HepG2 (cell line): ENCODE results near the gene RRP12. TPM values are rescaled to one million over a fixed set of nuclear protein-coding genes. Genes with fewer than 3 reads are reported as not detected.
A peak's percentile ranks its signal among the peaks of the same experiment; 100 is the strongest.

Source experiments
- ATF2 ChIP-seq: sonication (generic); formaldehyde crosslinking; IDR thresholded peaks from 2 replicates; pipeline ENCODE4 v1.4.0; 2020; ENCODE audit warnings: missing genetic modification reagents
- DNMT1 ChIP-seq: sonication (generic); formaldehyde crosslinking; IDR thresholded peaks from 2 replicates; pipeline ENCODE4 v1.5.1; 2020; ENCODE audit warnings: mild to moderate bottlenecking, missing genetic modification reagents
- ERF ChIP-seq: IDR thresholded peaks from 2 replicates; pipeline ENCODE4 v1.6.1; 2018; ENCODE audit warnings: missing biosample characterization, missing genetic modification reagents
- FIP1L1 ChIP-seq: fragments of 200-400 bp; formaldehyde crosslinking; IDR thresholded peaks from 2 replicates; pipeline ENCODE4 v1.6.1; 2018; ENCODE audit warnings: low read depth, mild to moderate bottlenecking, low read length, moderate library complexity, borderline replicate concordance; ENCODE audit not compliant: insufficient read depth
- KDM1A ChIP-seq: IDR thresholded peaks from 2 replicates; pipeline ENCODE4 v1.6.1; 2016; ENCODE audit warnings: missing compliant biosample characterization
- KDM5A ChIP-seq: fragments of 200-600 bp; sonication (generic); IDR thresholded peaks from 2 replicates; pipeline ENCODE4 v1.7.0; 2018; ENCODE audit warnings: antibody characterized with exemption, mild to moderate bottlenecking, low read length, borderline replicate concordance
- NFATC3 ChIP-seq: sonication (generic); formaldehyde crosslinking; IDR thresholded peaks from 2 replicates; pipeline ENCODE4 v1.5.1; 2020; ENCODE audit warnings: mild to moderate bottlenecking, missing genetic modification reagents
- NFRKB ChIP-seq: fragments of 450-650 bp; IDR thresholded peaks from 2 replicates; pipeline ENCODE4 v1.6.1; 2017
- NKX3-1 ChIP-seq: sonication (generic); formaldehyde crosslinking; IDR thresholded peaks from 2 replicates; pipeline ENCODE4 v1.5.0; 2020; ENCODE audit warnings: missing genetic modification reagents
- REL ChIP-seq: sonication (generic); formaldehyde crosslinking; conservative IDR thresholded peaks from 2 replicates; pipeline ENCODE4 v1.8.0; 2022; ENCODE audit warnings: mild to moderate bottlenecking, missing genetic modification reagents, moderate library complexity
- WIZ ChIP-seq: sonication (generic); formaldehyde crosslinking; IDR thresholded peaks from 2 replicates; pipeline ENCODE4 v1.5.1; 2020; ENCODE audit warnings: mild to moderate bottlenecking, missing genetic modification reagents
- ZBTB1 ChIP-seq: sonication (generic); formaldehyde crosslinking; IDR thresholded peaks from 2 replicates; pipeline ENCODE4 v1.4.0; 2020; ENCODE audit warnings: missing genetic modification reagents, borderline replicate concordance
- ZNF10 ChIP-seq: sonication (generic); formaldehyde crosslinking; IDR thresholded peaks from 2 replicates; pipeline ENCODE4 v1.4.0; 2020; ENCODE audit warnings: mild to moderate bottlenecking, low read depth, missing genetic modification reagents, borderline replicate concordance
- polyA plus RNA-seq, 8 experiments: library from polyadenylated mRNA; depleted of rRNA in 3 of 8; stranded (reverse) in 7 of 8; unstranded in 1 of 8; fragments of >200 nt; fragmentation: Illumina TruSeq in 4 of 8; extraction: Trizol in 4 of 8; gene quantifications; 2 replicates each; pipeline versions ENCODE4 v1.2.1 to v1.2.3, GENCODE V29; 2011 to 2016; ENCODE audit warnings: low read depth in 4 of 8, missing spikeins in 1 of 8, mixed read lengths in 1 of 8; ENCODE audit not compliant: insufficient read depth in 1 of 8
- total RNA-seq, 5 experiments: library from RNA; depleted of rRNA; stranded (reverse); fragments of >200 nt; fragmentation: Illumina TruSeq; extraction: Trizol; gene quantifications; 2 replicates each; pipeline ENCODE4 v1.2.3, GENCODE V29; 2016; ENCODE audit warnings: low read depth in 1 of 5
- TF ChIP-seq, protein P1 (sequence below): sonication (generic); formaldehyde crosslinking; IDR thresholded peaks from 2 replicates; pipeline ENCODE4 v1.4.0; 2020; ENCODE audit warnings: missing genetic modification reagents
- TF ChIP-seq, protein P2 (sequence below): sonication (generic); formaldehyde crosslinking; IDR thresholded peaks from 2 replicates; pipeline ENCODE4 v1.4.0; 2020; ENCODE audit warnings: missing genetic modification reagents
- TF ChIP-seq, protein P3 (sequence below): sonication (generic); formaldehyde crosslinking; IDR thresholded peaks from 2 replicates; pipeline ENCODE4 v1.4.0; 2020; ENCODE audit warnings: missing genetic modification reagents, borderline replicate concordance
- TF ChIP-seq, protein P4 (sequence below): sonication (generic); formaldehyde crosslinking; conservative IDR thresholded peaks from 2 replicates; pipeline ENCODE4 v1.8.0; 2022; ENCODE audit warnings: missing genetic modification reagents
- TF ChIP-seq, protein P5 (sequence below): sonication (generic); formaldehyde crosslinking; conservative IDR thresholded peaks from 2 replicates; pipeline ENCODE4 v1.8.0; 2022; ENCODE audit warnings: mild to moderate bottlenecking, moderate library complexity, missing genetic modification reagents

RRP12 gene
- total and polyA plus RNA-seq, 2 of the 13 experiments (the other 11 are each of a cell fraction or from before 2014, with no cell fraction given) = 13.2 to 39.4 TPM

GRCh38 chr10:97328646-97329453 is 72.3 kb downstream of the RRP12 start (continued):
- TF ChIP-seq ATF2 (0 out of 2 replicates have a peak, but pooled peaks have one; percentile 63), ZBTB1 (CRISPR knock-in tag) (no peak), WIZ (no peak), KDM5A (no peak), NKX3-1 (CRISPR knock-in tag) (no peak), REL (CRISPR knock-in tag) (no peak), FIP1L1 (no peak), NFATC3 (CRISPR knock-in tag) (no peak), ZNF10 (CRISPR knock-in tag) (no peak), NFRKB (no peak), KDM1A (CRISPR knock-in tag) (peak; percentile 66; the same call in 1 of the 2 replicates), DNMT1 (CRISPR knock-in tag) (no peak), ERF (CRISPR knock-in tag) (peak; percentile 61)
- TF ChIP-seq, protein P1, sequence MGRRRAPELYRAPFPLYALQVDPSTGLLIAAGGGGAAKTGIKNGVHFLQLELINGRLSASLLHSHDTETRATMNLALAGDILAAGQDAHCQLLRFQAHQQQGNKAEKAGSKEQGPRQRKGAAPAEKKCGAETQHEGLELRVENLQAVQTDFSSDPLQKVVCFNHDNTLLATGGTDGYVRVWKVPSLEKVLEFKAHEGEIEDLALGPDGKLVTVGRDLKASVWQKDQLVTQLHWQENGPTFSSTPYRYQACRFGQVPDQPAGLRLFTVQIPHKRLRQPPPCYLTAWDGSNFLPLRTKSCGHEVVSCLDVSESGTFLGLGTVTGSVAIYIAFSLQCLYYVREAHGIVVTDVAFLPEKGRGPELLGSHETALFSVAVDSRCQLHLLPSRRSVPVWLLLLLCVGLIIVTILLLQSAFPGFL (CRISPR knock-in tag) = no peak
- TF ChIP-seq, protein P2, sequence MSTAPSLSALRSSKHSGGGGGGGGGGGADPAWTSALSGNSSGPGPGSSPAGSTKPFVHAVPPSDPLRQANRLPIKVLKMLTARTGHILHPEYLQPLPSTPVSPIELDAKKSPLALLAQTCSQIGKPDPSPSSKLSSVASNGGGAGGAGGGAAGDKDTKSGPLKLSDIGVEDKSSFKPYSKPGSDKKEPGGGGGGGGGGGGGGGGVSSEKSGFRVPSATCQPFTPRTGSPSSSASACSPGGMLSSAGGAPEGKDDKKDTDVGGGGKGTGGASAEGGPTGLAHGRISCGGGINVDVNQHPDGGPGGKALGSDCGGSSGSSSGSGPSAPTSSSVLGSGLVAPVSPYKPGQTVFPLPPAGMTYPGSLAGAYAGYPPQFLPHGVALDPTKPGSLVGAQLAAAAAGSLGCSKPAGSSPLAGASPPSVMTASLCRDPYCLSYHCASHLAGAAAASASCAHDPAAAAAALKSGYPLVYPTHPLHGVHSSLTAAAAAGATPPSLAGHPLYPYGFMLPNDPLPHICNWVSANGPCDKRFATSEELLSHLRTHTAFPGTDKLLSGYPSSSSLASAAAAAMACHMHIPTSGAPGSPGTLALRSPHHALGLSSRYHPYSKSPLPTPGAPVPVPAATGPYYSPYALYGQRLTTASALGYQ (CRISPR knock-in tag) = peak; percentile 84; the same call in 1 of the 2 replicates
- TF ChIP-seq, protein P3, sequence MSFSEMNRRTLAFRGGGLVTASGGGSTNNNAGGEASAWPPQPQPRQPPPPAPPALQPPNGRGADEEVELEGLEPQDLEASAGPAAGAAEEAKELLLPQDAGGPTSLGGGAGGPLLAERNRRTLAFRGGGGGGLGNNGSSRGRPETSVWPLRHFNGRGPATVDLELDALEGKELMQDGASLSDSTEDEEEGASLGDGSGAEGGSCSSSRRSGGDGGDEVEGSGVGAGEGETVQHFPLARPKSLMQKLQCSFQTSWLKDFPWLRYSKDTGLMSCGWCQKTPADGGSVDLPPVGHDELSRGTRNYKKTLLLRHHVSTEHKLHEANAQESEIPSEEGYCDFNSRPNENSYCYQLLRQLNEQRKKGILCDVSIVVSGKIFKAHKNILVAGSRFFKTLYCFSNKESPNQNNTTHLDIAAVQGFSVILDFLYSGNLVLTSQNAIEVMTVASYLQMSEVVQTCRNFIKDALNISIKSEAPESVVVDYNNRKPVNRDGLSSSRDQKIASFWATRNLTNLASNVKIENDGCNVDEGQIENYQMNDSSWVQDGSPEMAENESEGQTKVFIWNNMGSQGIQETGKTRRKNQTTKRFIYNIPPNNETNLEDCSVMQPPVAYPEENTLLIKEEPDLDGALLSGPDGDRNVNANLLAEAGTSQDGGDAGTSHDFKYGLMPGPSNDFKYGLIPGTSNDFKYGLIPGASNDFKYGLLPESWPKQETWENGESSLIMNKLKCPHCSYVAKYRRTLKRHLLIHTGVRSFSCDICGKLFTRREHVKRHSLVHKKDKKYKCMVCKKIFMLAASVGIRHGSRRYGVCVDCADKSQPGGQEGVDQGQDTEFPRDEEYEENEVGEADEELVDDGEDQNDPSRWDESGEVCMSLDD (CRISPR knock-in tag) = no peak
- TF ChIP-seq, protein P4, sequence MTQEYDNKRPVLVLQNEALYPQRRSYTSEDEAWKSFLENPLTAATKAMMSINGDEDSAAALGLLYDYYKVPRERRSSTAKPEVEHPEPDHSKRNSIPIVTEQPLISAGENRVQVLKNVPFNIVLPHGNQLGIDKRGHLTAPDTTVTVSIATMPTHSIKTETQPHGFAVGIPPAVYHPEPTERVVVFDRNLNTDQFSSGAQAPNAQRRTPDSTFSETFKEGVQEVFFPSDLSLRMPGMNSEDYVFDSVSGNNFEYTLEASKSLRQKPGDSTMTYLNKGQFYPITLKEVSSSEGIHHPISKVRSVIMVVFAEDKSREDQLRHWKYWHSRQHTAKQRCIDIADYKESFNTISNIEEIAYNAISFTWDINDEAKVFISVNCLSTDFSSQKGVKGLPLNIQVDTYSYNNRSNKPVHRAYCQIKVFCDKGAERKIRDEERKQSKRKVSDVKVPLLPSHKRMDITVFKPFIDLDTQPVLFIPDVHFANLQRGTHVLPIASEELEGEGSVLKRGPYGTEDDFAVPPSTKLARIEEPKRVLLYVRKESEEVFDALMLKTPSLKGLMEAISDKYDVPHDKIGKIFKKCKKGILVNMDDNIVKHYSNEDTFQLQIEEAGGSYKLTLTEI (CRISPR knock-in tag) = no peak
- TF ChIP-seq, protein P5, sequence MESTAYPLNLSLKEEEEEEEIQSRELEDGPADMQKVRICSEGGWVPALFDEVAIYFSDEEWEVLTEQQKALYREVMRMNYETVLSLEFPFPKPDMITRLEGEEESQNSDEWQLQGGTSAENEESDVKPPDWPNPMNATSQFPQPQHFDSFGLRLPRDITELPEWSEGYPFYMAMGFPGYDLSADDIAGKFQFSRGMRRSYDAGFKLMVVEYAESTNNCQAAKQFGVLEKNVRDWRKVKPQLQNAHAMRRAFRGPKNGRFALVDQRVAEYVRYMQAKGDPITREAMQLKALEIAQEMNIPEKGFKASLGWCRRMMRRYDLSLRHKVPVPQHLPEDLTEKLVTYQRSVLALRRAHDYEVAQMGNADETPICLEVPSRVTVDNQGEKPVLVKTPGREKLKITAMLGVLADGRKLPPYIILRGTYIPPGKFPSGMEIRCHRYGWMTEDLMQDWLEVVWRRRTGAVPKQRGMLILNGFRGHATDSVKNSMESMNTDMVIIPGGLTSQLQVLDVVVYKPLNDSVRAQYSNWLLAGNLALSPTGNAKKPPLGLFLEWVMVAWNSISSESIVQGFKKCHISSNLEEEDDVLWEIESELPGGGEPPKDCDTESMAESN (CRISPR knock-in tag) = 0 out of 2 replicates have a peak, but pooled peaks have one; percentile 30
